GM12801 (cell line): ENCODE results near the gene KCNJ10.

Experiments
- TF ChIP-seq, protein P1 (sequence below): IDR thresholded peaks from one replicate; pipeline ENCODE4 v1.5.1; 2011; ENCODE audit warnings: control low read depth; ENCODE audit not compliant: insufficient read length; ENCODE audit errors: extremely low read depth

Gene KCNJ10

DNA sequence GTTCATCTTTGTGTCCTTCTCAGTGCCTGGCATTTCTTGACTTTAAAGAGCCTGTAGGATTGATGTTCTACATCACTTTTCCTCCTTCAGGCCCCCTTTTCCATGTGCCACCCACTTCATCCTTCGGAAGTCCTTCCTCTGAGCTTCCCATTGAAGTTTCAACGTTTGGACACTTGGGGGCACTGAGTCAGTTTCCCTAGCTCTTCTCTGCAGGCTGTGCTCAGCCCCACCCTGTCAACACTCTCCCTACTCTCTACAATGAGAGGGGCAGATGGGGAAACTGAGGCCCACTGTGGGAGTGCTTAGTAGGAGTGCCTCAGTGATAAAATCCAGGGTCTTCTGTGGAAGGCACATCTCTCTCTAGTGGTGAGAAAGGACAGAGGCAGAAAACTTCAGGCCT is 11.9 kb downstream of the KCNJ10 start:
- TF ChIP-seq, protein P1, sequence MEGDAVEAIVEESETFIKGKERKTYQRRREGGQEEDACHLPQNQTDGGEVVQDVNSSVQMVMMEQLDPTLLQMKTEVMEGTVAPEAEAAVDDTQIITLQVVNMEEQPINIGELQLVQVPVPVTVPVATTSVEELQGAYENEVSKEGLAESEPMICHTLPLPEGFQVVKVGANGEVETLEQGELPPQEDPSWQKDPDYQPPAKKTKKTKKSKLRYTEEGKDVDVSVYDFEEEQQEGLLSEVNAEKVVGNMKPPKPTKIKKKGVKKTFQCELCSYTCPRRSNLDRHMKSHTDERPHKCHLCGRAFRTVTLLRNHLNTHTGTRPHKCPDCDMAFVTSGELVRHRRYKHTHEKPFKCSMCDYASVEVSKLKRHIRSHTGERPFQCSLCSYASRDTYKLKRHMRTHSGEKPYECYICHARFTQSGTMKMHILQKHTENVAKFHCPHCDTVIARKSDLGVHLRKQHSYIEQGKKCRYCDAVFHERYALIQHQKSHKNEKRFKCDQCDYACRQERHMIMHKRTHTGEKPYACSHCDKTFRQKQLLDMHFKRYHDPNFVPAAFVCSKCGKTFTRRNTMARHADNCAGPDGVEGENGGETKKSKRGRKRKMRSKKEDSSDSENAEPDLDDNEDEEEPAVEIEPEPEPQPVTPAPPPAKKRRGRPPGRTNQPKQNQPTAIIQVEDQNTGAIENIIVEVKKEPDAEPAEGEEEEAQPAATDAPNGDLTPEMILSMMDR, result no peak

DNA sequence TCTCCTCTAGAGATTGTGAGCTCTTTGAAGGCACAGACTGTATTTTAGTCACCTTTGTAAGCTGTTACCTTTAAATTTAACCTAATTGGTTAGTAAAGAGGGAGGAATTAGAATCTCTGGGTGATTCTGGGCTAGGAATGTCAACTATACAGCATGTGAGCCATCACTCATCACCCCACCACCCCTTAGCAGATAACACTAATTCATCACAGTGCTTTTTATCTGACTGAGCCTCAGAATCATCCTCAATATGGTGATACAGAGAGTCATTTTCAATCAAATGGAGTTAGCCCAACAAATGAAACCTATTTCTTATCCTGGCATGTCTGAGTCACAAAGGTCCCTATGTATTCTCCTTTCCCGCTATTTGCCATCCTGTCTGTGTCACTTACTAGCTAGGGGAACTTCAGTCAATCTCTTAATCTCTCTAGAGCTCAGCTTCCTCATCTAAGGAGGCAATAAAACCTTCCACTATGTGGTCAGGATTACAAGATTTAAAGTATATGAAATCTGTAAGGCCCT is 13.3 kb downstream of the KCNJ10 start:
- TF ChIP-seq, protein P1, result no peak

DNA sequence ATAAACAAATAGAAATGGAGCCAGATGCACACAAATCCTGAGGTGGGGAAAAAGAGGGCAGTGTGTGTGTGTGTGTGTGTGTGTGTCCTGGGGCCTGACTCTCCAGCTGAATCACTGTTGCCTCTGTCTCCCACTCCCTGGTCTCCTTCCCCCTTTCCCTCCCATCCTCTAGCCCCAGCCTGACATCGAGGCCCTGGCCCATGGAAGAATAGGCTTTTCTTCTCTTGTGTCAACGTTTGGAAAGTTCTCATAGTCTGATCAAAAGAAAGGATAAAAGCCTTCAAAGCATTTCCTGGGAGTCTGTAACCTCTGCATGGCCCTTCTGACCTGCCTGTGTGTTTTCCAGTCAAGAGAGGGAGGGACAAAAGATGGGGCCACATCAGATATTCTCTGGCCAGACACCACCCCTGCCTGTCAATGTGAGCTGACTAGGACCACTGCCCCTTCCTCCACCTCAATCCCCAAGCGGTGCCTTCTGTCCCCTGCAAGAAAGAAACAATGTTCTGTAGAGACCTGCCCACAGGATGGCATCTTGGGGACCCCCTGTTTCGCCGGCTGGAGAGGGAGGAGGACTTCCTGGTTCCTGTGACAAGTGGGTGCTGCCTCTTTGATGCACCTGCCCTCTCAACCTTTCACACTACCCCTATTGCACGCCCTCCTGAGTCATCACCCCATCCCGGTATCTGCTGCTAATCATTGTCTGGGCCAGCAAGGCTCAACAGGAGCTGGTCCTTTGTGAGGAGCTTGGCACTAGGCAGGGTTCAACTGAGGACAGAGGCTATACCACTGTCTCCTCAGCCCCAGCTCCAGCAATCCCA is 16.2 kb downstream of the KCNJ10 start:
- TF ChIP-seq, protein P1, result no peak

DNA sequence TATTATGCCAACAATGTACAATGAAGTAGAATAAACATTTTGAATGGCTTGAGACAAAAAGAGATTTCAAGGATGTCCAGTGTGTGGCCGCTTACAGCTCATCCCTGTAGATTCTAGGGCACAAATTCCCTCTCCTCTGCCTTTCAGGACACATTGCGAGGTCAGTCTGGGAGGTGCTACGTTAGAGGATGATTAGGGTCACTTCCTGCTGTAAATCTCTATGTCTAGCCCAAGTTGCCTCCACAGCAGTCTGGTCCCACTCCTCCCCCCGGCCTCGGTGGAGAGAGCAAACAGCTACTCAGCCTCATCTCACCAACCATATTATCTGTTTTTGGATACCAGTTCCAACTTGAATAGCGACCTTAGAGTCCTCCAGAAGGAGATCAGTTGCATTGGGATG is 17.0 kb downstream of the KCNJ10 start:
- TF ChIP-seq, protein P1, result no peak

DNA sequence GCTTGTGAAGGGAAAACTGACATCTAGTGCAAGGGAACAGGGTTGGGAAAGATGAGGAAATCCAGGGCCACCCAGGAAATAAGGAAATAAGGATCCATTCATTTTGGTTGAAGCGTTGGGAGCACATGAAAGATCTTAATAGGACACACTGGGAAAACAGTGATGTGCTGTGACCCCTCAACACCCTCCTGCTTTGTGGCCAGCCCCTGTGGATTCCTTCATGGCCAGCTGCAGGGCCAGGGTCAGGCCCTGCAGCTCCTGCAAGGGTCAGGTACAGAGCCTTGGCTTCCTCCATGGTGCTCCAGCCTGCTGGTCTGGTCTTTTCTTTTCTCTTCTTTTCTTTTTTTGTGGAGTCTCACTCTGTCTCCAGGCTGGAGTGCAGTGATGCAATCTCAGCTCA is 19.3 kb downstream of the KCNJ10 start:
- TF ChIP-seq, protein P1, result no peak

DNA sequence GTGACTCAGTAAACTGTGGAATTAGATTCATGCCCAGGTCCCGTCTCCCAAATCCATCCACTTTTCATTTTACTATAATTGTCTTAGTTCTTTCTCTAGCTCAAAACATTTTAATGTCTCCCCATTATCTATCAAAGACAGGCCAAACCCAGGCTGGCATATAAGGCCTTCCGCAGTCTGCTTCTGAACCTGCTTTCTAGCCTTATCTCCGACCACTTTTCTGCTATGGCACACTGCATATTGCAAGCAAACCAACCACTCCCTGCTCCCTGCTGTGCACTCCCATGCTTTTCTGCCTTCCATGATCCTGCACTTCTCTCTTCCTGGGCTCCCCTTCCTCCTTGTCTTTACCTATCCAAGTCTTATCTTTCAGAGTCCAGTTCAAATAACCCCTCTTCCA is 20.9 kb downstream of the KCNJ10 start:
- TF ChIP-seq, protein P1, result no peak

DNA sequence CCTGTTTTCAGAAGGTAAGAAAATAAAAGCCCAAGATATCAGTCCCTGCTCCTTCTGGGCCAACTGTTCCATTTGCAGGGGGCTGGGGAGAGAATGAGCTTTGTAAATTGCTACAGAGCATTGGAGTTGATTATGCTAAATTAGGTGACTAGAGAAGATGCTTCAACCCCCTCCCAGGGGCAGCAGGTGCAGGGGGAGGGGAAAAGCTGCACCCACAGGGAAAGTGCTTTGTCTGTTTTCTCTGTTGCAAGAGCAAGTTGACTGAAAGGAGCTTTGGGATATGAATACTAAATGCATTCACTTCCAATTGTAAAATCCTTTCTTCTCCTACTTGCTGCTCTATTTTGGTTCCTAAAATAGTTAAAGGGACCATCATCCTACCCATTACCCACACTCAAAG is 21.6 kb downstream of the KCNJ10 start:
- TF ChIP-seq, protein P1, result no peak
